Upper lobe of right lung (tissue), 1 donor: ENCODE results near the gene RNF123. TPM values are rescaled to one million over a fixed set of nuclear protein-coding genes. Genes with fewer than 3 reads are reported as not detected.

Source experiments
- ATAC-seq: fragments of 200-7000 bp; cut with Tn5 transposase; one replicate; pipeline ENCODE4 v1.9.1; 2020; ENCODE audit warnings: mild to moderate bottlenecking, moderate library complexity
- DNase-seq: peaks from one replicate; pipeline ENCODE4 v3.0.0-alpha.2; 2020
- H3K27ac ChIP-seq: fragments of 200-600 bp; one replicate; pipeline ENCODE4 v1.8.0; 2022
- H3K27me3 ChIP-seq: fragments of 200-600 bp; one replicate; pipeline ENCODE4 v1.8.0; 2022; ENCODE audit warnings: mild to moderate bottlenecking
- H3K36me3 ChIP-seq: fragments of 200-600 bp; one replicate; pipeline ENCODE4 v1.8.0; 2022
- H3K4me1 ChIP-seq: fragments of 200-600 bp; one replicate; pipeline ENCODE4 v1.8.0; 2022
- H3K4me3 ChIP-seq: fragments of 200-600 bp; one replicate; pipeline ENCODE4 v1.8.0; 2022; ENCODE audit warnings: mild to moderate bottlenecking
- H3K9me3 ChIP-seq: fragments of 200-600 bp; one replicate; pipeline ENCODE4 v1.8.0; 2022
- intact Hi-C: fragments of 100-400 bp; cut with DNase I; formaldehyde crosslinking; loops from one replicate; pipeline ENCODE4 v1.11.0; 2022
- total RNA-seq: library from RNA; stranded (reverse); fragmentation: NEBNext Ultra II Directional; extraction: Animal tissue kit (Norgen Biotek cat#: 25700); gene quantifications from one replicate; pipeline ENCODE4 v1.2.1, GENCODE V29; 2021
- TF ChIP-seq, protein P1 (sequence below): fragments of 200-600 bp; IDR thresholded peaks from one replicate; pipeline ENCODE4 v1.8.0; 2022; ENCODE audit warnings: antibody characterized with exemption
- donor health status: DM: no; HTN: yes; CAD: no; lungs with severe emphysema.

The RNF123 gene
- total RNA-seq, 1 donor from 2014 or later = 41.4 TPM

DNA sequence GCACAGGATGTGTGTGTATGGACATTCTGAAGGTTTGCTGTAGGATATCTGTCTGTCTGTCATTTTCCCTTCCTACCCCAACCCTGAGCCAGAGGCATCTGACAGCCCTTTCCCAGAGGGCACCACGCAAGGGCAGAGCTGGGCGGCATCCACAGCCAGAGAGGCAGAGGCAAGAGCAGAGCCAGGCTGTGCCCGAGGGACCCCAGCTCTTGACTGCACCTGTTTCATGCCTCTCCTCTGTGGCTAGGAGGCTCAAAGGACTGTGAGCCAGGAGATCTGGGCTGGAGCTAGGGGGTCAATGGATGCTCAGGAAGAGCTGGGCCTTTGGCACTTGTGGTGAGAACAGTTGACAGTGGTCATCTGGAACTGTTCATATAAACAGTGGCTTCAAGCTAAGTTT is 20.0 kb upstream of the RNF123 start:
- intact Hi-C loops = loop anchor here (10.0 kb wide), 1 partner anchor 115 kb away; the partner anchor contains the start of gene BSN

DNA sequence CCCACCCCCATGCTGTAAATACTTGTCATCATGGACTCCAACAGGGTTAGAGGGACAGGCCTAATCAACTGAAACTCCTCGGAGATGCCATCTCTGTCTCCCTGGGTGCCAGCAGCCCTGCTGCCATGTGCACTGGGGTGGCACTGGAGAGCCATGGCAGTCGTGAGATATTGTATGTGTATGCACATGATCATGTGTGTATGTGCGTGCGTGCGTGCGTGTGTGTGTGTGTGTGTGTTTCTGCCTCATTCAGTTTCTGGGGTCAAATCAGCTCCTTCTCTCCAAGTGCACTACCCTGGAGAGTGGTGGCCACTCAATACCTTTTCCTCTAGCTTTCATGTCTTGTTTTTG is 18.4 kb upstream of the RNF123 start:
- Histone ChIP-seq H3K36me3 (no peaks in the 10 kb centered on the region), H3K4me1 (peaks cover 12% of the 10 kb centered on the region), H3K9me3 (no peaks in the 10 kb centered on the region), H3K27me3 (no peaks in the 10 kb centered on the region), H3K27ac (no peak overlapping the region), H3K4me3 (no peak overlapping the region)
- DNase-seq (no peak), ATAC-seq (no peak)
- TF ChIP-seq, protein P1, sequence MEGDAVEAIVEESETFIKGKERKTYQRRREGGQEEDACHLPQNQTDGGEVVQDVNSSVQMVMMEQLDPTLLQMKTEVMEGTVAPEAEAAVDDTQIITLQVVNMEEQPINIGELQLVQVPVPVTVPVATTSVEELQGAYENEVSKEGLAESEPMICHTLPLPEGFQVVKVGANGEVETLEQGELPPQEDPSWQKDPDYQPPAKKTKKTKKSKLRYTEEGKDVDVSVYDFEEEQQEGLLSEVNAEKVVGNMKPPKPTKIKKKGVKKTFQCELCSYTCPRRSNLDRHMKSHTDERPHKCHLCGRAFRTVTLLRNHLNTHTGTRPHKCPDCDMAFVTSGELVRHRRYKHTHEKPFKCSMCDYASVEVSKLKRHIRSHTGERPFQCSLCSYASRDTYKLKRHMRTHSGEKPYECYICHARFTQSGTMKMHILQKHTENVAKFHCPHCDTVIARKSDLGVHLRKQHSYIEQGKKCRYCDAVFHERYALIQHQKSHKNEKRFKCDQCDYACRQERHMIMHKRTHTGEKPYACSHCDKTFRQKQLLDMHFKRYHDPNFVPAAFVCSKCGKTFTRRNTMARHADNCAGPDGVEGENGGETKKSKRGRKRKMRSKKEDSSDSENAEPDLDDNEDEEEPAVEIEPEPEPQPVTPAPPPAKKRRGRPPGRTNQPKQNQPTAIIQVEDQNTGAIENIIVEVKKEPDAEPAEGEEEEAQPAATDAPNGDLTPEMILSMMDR = no peak
- intact Hi-C loops = no loop called here

More for the DNA sequence above, 20.0 kb upstream of the RNF123 start:
- Histone ChIP-seq H3K9me3 (no peaks in the 10 kb centered on the region), H3K27ac (no peak overlapping the region), H3K27me3 (no peaks in the 10 kb centered on the region), H3K4me1 (peaks cover 5% of the 10 kb centered on the region), H3K36me3 (no peaks in the 10 kb centered on the region), H3K4me3 (no peak overlapping the region)
- DNase-seq = no peak
- ATAC-seq = no peak
- TF ChIP-seq, protein P1 = no peak

DNA sequence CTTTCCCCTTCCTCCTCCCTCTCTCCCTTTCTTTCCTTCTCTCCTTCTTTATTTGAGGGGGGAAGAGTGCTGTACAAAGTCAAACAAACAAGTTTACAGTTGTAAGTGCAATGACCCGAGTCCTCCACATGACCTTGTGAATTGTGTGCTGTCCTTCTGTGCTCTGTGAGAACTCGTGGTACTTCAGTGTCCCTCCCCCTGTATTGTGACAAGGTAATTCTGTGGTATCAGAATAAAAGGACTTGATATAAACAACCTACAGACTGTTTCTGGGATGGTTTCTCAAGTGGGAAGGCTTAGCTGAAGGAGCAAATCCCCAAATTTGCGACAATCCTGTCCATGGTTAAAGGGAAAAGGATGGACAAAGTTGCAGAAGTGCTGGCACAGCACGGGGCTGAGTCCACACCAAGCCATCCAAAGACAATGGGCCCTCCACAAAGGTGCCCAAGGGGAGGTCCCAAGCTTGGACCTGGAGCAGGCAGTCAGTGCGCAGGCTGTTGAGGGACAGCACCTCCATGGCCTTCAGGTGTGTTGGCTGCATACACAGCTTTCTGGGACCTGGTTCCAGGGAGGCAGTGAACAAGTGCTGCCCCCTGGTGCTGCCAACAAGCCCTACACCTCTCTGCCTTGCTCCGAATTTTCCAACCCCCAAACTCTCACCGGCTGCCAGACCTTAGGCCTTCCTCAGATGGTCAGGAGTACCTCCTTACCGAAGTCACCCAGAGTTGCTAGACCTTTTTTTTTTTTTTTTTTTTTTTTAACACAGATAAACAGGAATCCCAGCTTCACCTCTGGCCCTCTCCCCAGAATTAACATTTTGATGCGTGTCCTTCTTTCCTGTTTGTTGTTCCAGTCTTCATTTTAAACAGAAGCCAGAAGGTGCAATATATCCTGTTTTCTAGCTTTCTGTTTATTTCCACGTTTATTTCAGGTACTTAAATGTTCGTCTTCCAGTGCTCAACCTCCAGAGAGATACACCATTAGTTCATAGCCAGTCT is 17.8 kb upstream of the RNF123 start:
- TF ChIP-seq, protein P1 = peak; percentile 73
- Histone ChIP-seq H3K27me3 (no peaks in the 10 kb centered on the region), H3K4me3 (no peak overlapping the region), H3K4me1 (peaks cover 12% of the 10 kb centered on the region), H3K36me3 (peaks cover 6% of the 10 kb centered on the region), H3K27ac (no peak overlapping the region), H3K9me3 (no peaks in the 10 kb centered on the region)
- ATAC-seq (peak; percentile 36), DNase-seq (peak; percentile 84)
- intact Hi-C loops = no loop called here

DNA sequence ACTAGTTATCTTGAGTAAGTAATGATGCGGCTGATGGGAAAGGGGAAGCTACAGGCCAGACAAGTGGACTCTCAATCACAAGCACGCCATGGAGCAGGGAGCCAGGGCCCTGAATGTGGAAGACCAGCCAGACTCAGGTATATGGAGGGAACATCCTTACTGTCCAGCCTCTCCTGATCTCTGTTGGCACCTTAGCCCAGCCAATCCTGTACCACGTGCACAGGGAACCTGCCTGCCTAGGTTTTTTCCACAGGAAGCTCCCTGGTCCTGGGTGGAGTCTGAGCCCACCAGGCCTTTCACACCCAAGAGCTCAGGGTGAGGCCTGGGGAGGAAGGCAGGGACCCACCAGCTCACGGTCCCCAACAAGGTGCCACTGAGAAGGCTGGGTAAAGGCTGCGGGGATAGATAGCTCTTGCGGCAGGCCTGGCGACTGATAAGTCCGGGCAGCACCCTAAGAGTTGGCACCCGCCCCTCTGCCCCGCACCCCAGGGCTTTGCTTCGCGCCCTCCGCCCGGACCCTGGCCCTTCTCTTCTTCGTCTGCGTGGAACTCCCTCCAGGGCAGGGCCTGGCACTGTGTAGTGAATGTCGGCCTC is 16.1 kb upstream of the RNF123 start:
- ATAC-seq (no peak), DNase-seq (no peak)
- Histone ChIP-seq H3K27me3 (no peaks in the 10 kb centered on the region), H3K9me3 (no peaks in the 10 kb centered on the region), H3K4me1 (peaks cover 12% of the 10 kb centered on the region), H3K36me3 (peaks cover 23% of the 10 kb centered on the region), H3K27ac (peak overlapping the region; percentile 93), H3K4me3 (peak overlapping the region; percentile 90)
- TF ChIP-seq, protein P1 = no peak
- intact Hi-C loops = no loop called here

- peak within 1 kb of the TSS; percentile 93 for H3K27ac ChIP-seq
- TF ChIP-seq, protein P1 = peak; percentile 5
These were observed 15.5 kb upstream of the RNF123 start, which contains the start of gene APEH for GRCh38 chr3:49673715-49674496. Gene APEH (plus strand): TSS chr3:49674351. CDS start chr3:49674402, 51 bp downstream.

More at GRCh38 chr3:49673715-49674496, 15.5 kb upstream of the RNF123 start, which contains the start of gene APEH:
- no peaks in the 10 kb centered on the region for H3K9me3 ChIP-seq
- intact Hi-C loops = no loop called here
- peak; percentile 93 for ATAC-seq
- H3K4me1 ChIP-seq = peaks cover 12% of the 10 kb centered on the region
- peak within 1 kb of the TSS; percentile 90 for H3K4me3 ChIP-seq
- H3K36me3 ChIP-seq = peaks cover 30% of the 10 kb centered on the region
- DNase-seq = peak; percentile 99
- H3K27me3 ChIP-seq = no peaks in the 10 kb centered on the region
